DOHH2 (cell line): Measurements from ENCODE around the gene SETSIP.

Source experiments
- H3F3A ChIP-seq: fragments of 200-600 bp; sonication (generic), shearing (Covaris generic); 2 replicates; pipeline ENCODE4 v1.6.0; 2016; ENCODE audit warnings: antibody characterized with exemption, mild to moderate bottlenecking; ENCODE audit not compliant: control insufficient read depth, insufficient read depth
- H3K27ac ChIP-seq: fragments of 200-600 bp; sonication (generic); 2 replicates; pipeline ENCODE4 v1.5.1; 2014; ENCODE audit warnings: low read depth, mild to moderate bottlenecking, low read length, moderate library complexity
- H3K27me3 ChIP-seq: fragments of 200-600 bp; sonication (generic); 2 replicates; pipeline ENCODE4 v1.6.1; 2014; ENCODE audit warnings: mild to moderate bottlenecking, low read length, mixed read lengths; ENCODE audit not compliant: control insufficient read depth
- H3K36me3 ChIP-seq: fragments of 200-600 bp; sonication (generic); 2 replicates; pipeline ENCODE4 v1.6.1; 2014; ENCODE audit warnings: mild to moderate bottlenecking, low read length, moderate library complexity, mixed read lengths; ENCODE audit not compliant: control insufficient read depth
- H3K4me1 ChIP-seq: fragments of 200-600 bp; sonication (generic); 2 replicates; pipeline ENCODE4 v1.6.1; 2014; ENCODE audit warnings: mild to moderate bottlenecking, low read length, mixed read lengths; ENCODE audit not compliant: control insufficient read depth
- H3K4me2 ChIP-seq: fragments of 200-600 bp; sonication (generic); 2 replicates; pipeline ENCODE4 v1.6.0; 2014; ENCODE audit warnings: mild to moderate bottlenecking, low read length, moderate library complexity
- H3K4me3 ChIP-seq: fragments of 200-600 bp; sonication (generic); 2 replicates; pipeline ENCODE4 v1.5.1; 2014; ENCODE audit warnings: mild to moderate bottlenecking, low read length, mixed read lengths
- H3K79me2 ChIP-seq: fragments of 200-600 bp; sonication (generic); 2 replicates; pipeline ENCODE4 v1.6.1; 2014; ENCODE audit warnings: mild to moderate bottlenecking, low read length, mixed read lengths; ENCODE audit not compliant: control insufficient read depth
- H3K9me2 ChIP-seq: fragments of 200-600 bp; sonication (generic); replicated peaks from 2 replicates; pipeline ENCODE4 v1.6.1; 2014; ENCODE audit warnings: mild to moderate bottlenecking, low read length, mixed read lengths; ENCODE audit not compliant: control insufficient read depth
- H3K9me3 ChIP-seq: fragments of 200-600 bp; sonication (generic); 2 replicates; pipeline ENCODE4 v1.6.1; 2014; ENCODE audit warnings: antibody characterized with exemption, low read length, mixed read lengths; ENCODE audit not compliant: control insufficient read depth, insufficient read depth
- H4K20me1 ChIP-seq: fragments of 200-600 bp; sonication (generic); 2 replicates; pipeline ENCODE4 v1.6.0; 2014; ENCODE audit warnings: low read depth, mild to moderate bottlenecking, antibody characterized with exemption, low read length, moderate library complexity; ENCODE audit not compliant: control insufficient read depth, insufficient read depth
- CTCF ChIP-seq: fragments of 200-600 bp; sonication (generic); IDR thresholded peaks from one replicate; pipeline ENCODE4 v1.5.1; 2014; ENCODE audit warnings: antibody characterized with exemption, mild to moderate bottlenecking, low read depth, low read length; ENCODE audit not compliant: poor library complexity, severe bottlenecking
- EZH2phosphoT487 ChIP-seq: fragments of 200-600 bp; sonication (generic); IDR thresholded peaks from 2 replicates; pipeline ENCODE4 v1.6.1; 2017; ENCODE audit warnings: borderline replicate concordance, mild to moderate bottlenecking, antibody characterized with exemption, low read length, moderate library complexity, mixed read lengths

Gene SETSIP

DNA sequence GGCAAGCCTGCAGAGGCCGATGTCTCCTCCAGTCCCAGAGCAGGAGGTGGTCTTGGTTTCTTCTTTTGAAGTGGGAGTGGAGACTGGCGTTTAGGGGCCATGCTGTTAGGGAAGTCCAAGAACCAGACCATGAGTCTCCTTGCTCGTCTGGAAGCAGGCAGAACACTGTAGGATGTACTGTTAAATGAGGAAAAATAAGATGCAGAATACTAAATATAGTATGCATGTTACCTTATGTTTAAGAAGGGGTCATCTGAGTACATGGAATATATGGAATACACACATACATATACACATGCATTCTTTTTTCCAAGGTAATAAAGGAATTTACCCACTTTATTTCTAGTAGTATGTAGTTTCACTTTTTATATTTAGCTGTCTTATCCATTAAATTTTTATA lies at the start of gene SETSIP:
Gene SETSIP, minus strand, starts transcription at position 101 of the 400 bp plus-strand sequence. Its CDS starts 0 bp downstream, at position 101.
- Histone ChIP-seq H3F3A (no peaks in the 10 kb centered on the region), H4K20me1 (no peaks in the 10 kb centered on the region), H3K9me3 (no peaks in the 10 kb centered on the region), H3K9me2 (no peaks in the 10 kb centered on the region), H3K79me2 (no peaks in the 10 kb centered on the region), H3K27ac (no peak within 1 kb of the TSS), H3K27me3 (peaks cover 3% of the 10 kb centered on the region; the same call in 1 of the 2 replicates), H3K4me2 (no peak within 1 kb of the TSS), H3K4me3 (no peak within 1 kb of the TSS), H3K36me3 (no peaks in the 10 kb centered on the region), H3K4me1 (peaks cover 4% of the 10 kb centered on the region)
- TF ChIP-seq EZH2phosphoT487 = no peak
- no peak for TF ChIP-seq CTCF

DNA sequence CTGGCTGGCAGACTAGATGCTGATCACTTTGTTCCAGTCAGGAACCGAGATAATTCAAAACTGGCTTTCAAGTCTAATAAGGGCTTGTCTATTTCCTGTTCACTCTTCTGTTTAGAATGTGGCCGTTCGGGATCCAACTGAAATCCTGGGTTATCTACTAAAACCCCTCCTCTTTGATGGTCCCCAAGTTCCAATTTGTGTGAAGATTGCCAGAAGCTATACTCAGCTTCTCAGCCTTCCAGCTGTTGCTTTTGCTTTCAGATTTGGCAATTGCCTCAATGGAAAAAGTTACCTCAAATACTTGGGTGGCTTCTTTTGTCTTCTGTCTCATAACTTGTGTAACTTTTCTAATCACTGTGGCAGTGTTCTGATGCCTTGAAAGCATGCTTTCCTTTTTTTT lies 48.7 kb upstream of the SETSIP start:
- Histone ChIP-seq H3K27me3 (no peaks in the 10 kb centered on the region), H3K79me2 (no peaks in the 10 kb centered on the region), H3K27ac (no peak overlapping the region), H3K4me3 (no peak overlapping the region), H3K4me1 (no peaks in the 10 kb centered on the region), H3F3A (no peaks in the 10 kb centered on the region), H3K9me3 (no peaks in the 10 kb centered on the region), H3K9me2 (no peaks in the 10 kb centered on the region), H4K20me1 (no peaks in the 10 kb centered on the region), H3K4me2 (no peak overlapping the region), H3K36me3 (no peaks in the 10 kb centered on the region)
- no peak for TF ChIP-seq CTCF
- no peak for TF ChIP-seq EZH2phosphoT487

DNA sequence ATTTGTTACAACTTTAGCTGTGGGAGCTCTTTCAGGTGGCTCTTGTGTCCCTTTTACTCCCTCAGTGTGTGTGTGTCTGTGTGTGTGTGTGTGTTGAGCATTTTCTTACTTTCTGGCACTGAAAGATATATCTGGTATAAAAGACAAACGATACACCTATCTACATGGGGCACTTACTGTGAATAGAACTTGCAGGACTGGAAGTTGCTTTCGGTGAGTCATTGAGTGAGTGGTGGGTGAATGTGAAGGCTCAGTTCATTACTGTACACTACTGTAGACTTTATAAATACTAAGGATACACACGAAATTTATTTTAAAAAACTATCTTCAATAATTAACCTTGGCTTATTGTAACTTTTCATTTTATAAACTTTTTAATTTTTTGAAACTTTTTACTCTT lies 43.6 kb upstream of the SETSIP start:
- H3K4me3 ChIP-seq = no peak overlapping the region
- H3F3A ChIP-seq = no peaks in the 10 kb centered on the region
- no peaks in the 10 kb centered on the region for H4K20me1 ChIP-seq
- no peak overlapping the region for H3K4me2 ChIP-seq
- H3K79me2 ChIP-seq = no peaks in the 10 kb centered on the region
- no peak overlapping the region for H3K27ac ChIP-seq
- H3K27me3 ChIP-seq = no peaks in the 10 kb centered on the region
- H3K4me1 ChIP-seq = no peaks in the 10 kb centered on the region
- no peaks in the 10 kb centered on the region for H3K9me3 ChIP-seq
- TF ChIP-seq EZH2phosphoT487 = no peak
- TF ChIP-seq CTCF = no peak
- H3K9me2 ChIP-seq = no peaks in the 10 kb centered on the region
- H3K36me3 ChIP-seq = no peaks in the 10 kb centered on the region

- Histone ChIP-seq H3K27ac (no peak overlapping the region), H3K9me3 (no peaks in the 10 kb centered on the region), H3K4me2 (no peak overlapping the region), H3K36me3 (no peaks in the 10 kb centered on the region), H3K4me3 (no peak overlapping the region), H3K27me3 (no peaks in the 10 kb centered on the region), H3K79me2 (no peaks in the 10 kb centered on the region), H4K20me1 (no peaks in the 10 kb centered on the region), H3K4me1 (no peaks in the 10 kb centered on the region), H3F3A (no peaks in the 10 kb centered on the region), H3K9me2 (no peaks in the 10 kb centered on the region)
- no peak for TF ChIP-seq EZH2phosphoT487
- TF ChIP-seq CTCF = no peak
Observed at GRCh38 chr1:92117526-92117925, 42.3 kb upstream of the SETSIP start.
